AG04450 (cell line): ENCODE results near the gene C6orf132. TPM values are rescaled to one million over a fixed set of nuclear protein-coding genes. Genes with fewer than 3 reads are reported as not detected.

ENCODE experiments used
- CTCF ChIA-PET: fragments of 300-600, 350-600 bp; formaldehyde crosslinking; extraction: SDS; loops from one replicate; lab custom pipeline; 2022; ENCODE audit warnings: antibody characterized with exemption, inconsistent platforms; lab: Charles Lee
- POLR2A ChIA-PET: fragments of 350-600 bp; formaldehyde crosslinking; extraction: SDS; loops from one replicate; lab custom pipeline; 2021; ENCODE audit warnings: antibody characterized with exemption, inconsistent platforms; lab: Yijun Ruan, JAX
- DNase-seq: peaks from one replicate; pipeline ENCODE4 v3.0.0-alpha.2; 2011; ENCODE audit warnings: low read depth, low spot score
- H3K27ac ChIP-seq: one replicate; pipeline ENCODE4 v1.5.1; 2012; ENCODE audit warnings: low read depth, low read length, control low read depth
- H3K27me3 ChIP-seq: one replicate; pipeline ENCODE4 v1.6.0; 2012; ENCODE audit warnings: low read length; ENCODE audit not compliant: control insufficient read depth, insufficient read depth
- H3K4me3 ChIP-seq: 2 replicates; pipeline ENCODE4 v1.5.1; 2011; ENCODE audit warnings: mild to moderate bottlenecking, low read depth, low read length, control low read depth
- H3K9me3 ChIP-seq: 2 replicates; pipeline ENCODE4 v1.5.1; 2012; ENCODE audit warnings: low read length; ENCODE audit not compliant: control insufficient read depth, insufficient read depth
- CTCF ChIP-seq: IDR thresholded peaks from 2 replicates; pipeline ENCODE4 v1.5.1; 2011; ENCODE audit warnings: low read depth, low read length, control low read depth, inconsistent platforms
- polyA plus RNA-seq: library from polyadenylated mRNA; depleted of rRNA; stranded (reverse); fragments of >200 nt; gene quantifications from 2 replicates; pipeline ENCODE4 v1.2.3, GENCODE V29; 2011; rRNA removed

C6orf132 gene
- polyA plus RNA-seq, 1 experiment = 0.68 TPM

GRCh38 chr6:42051268-42051653, 91.2 kb downstream of the C6orf132 start:
- Histone ChIP-seq H3K27me3 (no peaks in the 10 kb centered on the region), H3K27ac (no peak overlapping the region), H3K4me3 (peak overlapping the region; percentile 90), H3K9me3 (peaks cover 5% of the 10 kb centered on the region; the same call in 1 of the 2 replicates)
- ChIA-PET POLR2A (interaction anchor here (0.6 to 1.5 kb wide), 3 partner anchors 22 to 878 kb away, joined by 4 read pairs; partner anchors contain the start of gene CNPY3), CTCF (interaction anchor here (0.8 to 2.6 kb wide), 10 partner anchors 86 to 272 kb away, joined by 3 to 25 read pairs (median 5); partner anchors contain the start of genes BYSL, FRS3, MED20 and TOMM6)
- no peak for DNase-seq
- TF ChIP-seq CTCF = no peak

Other genes starting within 250 kb of the C6orf132 start
- gene USP49, start 247.2 kb downstream of the C6orf132 start, polyA plus RNA-seq = 2.9 and 3.0 TPM in 2 replicates
- 45.0 and 48.6 TPM in 2 replicates for gene MED20, start 221.5 kb downstream of the C6orf132 start, polyA plus RNA-seq
- gene BYSL, start 221.1 kb downstream of the C6orf132 start, polyA plus RNA-seq = 18.1 and 25.1 TPM in 2 replicates
- 25.8 and 30.9 TPM in 2 replicates for gene CCND3, start 200.8 kb downstream of the C6orf132 start, polyA plus RNA-seq
- gene TAF8, start 92.1 kb downstream of the C6orf132 start, polyA plus RNA-seq = 14.6 and 15.0 TPM in 2 replicates
- 1.5 and 1.9 TPM in 2 replicates for gene GUCA1A, start 30.7 kb upstream of the C6orf132 start, polyA plus RNA-seq
- 0.21 and 0.40 TPM in 2 replicates for gene GUCA1B, start 52.3 kb upstream of the C6orf132 start, polyA plus RNA-seq
- 45.4 and 63.2 TPM in 2 replicates for gene MRPS10, start 75.2 kb upstream of the C6orf132 start, polyA plus RNA-seq